HG03139 (cell line): ENCODE measurements around the gene DEPP1.

Experiments used
- ATAC-seq: cut with Tn5 transposase; IDR thresholded peaks from one replicate; pipeline ENCODE4 v1.9.1; 2021; ENCODE audit not compliant: unreplicated experiment

The DEPP1 gene

GRCh38 chr10:44993922-44994751, 15.5 kb upstream of the DEPP1 start:
- ATAC-seq = no peak

- ATAC-seq = no peak
Observed at GRCh38 chr10:44993226-44993921, 14.8 kb upstream of the DEPP1 start.

GRCh38 chr10:44992732-44993225, 14.2 kb upstream of the DEPP1 start:
- no peak for ATAC-seq

- ATAC-seq = no peak
Observed at GRCh38 chr10:44992070-44992731, 13.6 kb upstream of the DEPP1 start.

- no peak for ATAC-seq
Observed at GRCh38 chr10:44991571-44991970, 13.0 kb upstream of the DEPP1 start.

GRCh38 chr10:44990965-44991364, 12.4 kb upstream of the DEPP1 start:
- ATAC-seq = no peak

- no peak for ATAC-seq
Observed at GRCh38 chr10:44990302-44990655, 11.7 kb upstream of the DEPP1 start.

GRCh38 chr10:44989597-44990301, 11.1 kb upstream of the DEPP1 start:
- no peak for ATAC-seq

GRCh38 chr10:44988957-44989585, 10.5 kb upstream of the DEPP1 start:
- ATAC-seq = no peak

GRCh38 chr10:44986670-44987069, 8.1 kb upstream of the DEPP1 start:
- no peak for ATAC-seq

GRCh38 chr10:44986179-44986578, 7.6 kb upstream of the DEPP1 start:
- ATAC-seq = no peak

GRCh38 chr10:44985175-44985681, 6.6 kb upstream of the DEPP1 start:
- ATAC-seq = no peak

GRCh38 chr10:44984671-44985101, 6.1 kb upstream of the DEPP1 start:
- ATAC-seq = no peak

- no peak for ATAC-seq
Observed at GRCh38 chr10:44983895-44984278, 5.3 kb upstream of the DEPP1 start.

- ATAC-seq = no peak
Observed at GRCh38 chr10:44983066-44983894, 4.7 kb upstream of the DEPP1 start.

- no peak for ATAC-seq
Observed at GRCh38 chr10:44982496-44982895, 3.9 kb upstream of the DEPP1 start.

- ATAC-seq = no peak
Observed at GRCh38 chr10:44982114-44982460, 3.5 kb upstream of the DEPP1 start.

- no peak for ATAC-seq
Observed at GRCh38 chr10:44981172-44982113, 2.8 kb upstream of the DEPP1 start.
